8988T (cell line): ENCODE results near the gene TET3.

Experiments
- DNase-seq: peaks from one replicate; pipeline ENCODE4 v3.0.0; 2011

TET3 gene

GRCh38 chr2:74007121-74007520 lies 22.4 kb downstream of the TET3 start:
- no peak for DNase-seq

- DNase-seq = no peak
These were observed 23.0 kb downstream of the TET3 start for GRCh38 chr2:74007711-74008110.

GRCh38 chr2:74008761-74009395 lies 24.2 kb downstream of the TET3 start:
- DNase-seq = no peak

- DNase-seq = no peak
These were observed 24.9 kb downstream of the TET3 start for GRCh38 chr2:74009577-74009976.

- DNase-seq = no peak
These were observed 25.4 kb downstream of the TET3 start for GRCh38 chr2:74010087-74010541.

- no peak for DNase-seq
These were observed 26.5 kb downstream of the TET3 start for GRCh38 chr2:74011246-74011645.

- DNase-seq = no peak
These were observed 30.1 kb downstream of the TET3 start for GRCh38 chr2:74014813-74015212.

GRCh38 chr2:74017223-74017622 lies 32.5 kb downstream of the TET3 start:
- no peak for DNase-seq

- no peak for DNase-seq
These were observed 34.8 kb downstream of the TET3 start for GRCh38 chr2:74019516-74019915.

- DNase-seq = no peak
These were observed 36.1 kb downstream of the TET3 start for GRCh38 chr2:74020702-74021406.

GRCh38 chr2:74021407-74021755 lies 36.7 kb downstream of the TET3 start:
- no peak for DNase-seq

- no peak for DNase-seq
These were observed 39.5 kb downstream of the TET3 start for GRCh38 chr2:74024216-74024615.

- DNase-seq = no peak
These were observed 41.4 kb downstream of the TET3 start for GRCh38 chr2:74025971-74026612.

- DNase-seq = no peak
These were observed 42.1 kb downstream of the TET3 start for GRCh38 chr2:74026687-74027241.

GRCh38 chr2:74027496-74027895 lies 42.8 kb downstream of the TET3 start:
- no peak for DNase-seq

- DNase-seq = no peak
These were observed 43.6 kb downstream of the TET3 start for GRCh38 chr2:74028290-74028689.

- DNase-seq = no peak
These were observed 44.0 kb downstream of the TET3 start for GRCh38 chr2:74028741-74029140.

GRCh38 chr2:74029714-74030397 lies 45.1 kb downstream of the TET3 start:
- DNase-seq = no peak

- DNase-seq = no peak
These were observed 46.5 kb downstream of the TET3 start for GRCh38 chr2:74031221-74031620.

GRCh38 chr2:74031959-74032287 lies 47.2 kb downstream of the TET3 start:
- no peak for DNase-seq

GRCh38 chr2:74033375-74033774 lies 48.7 kb downstream of the TET3 start:
- DNase-seq = no peak
